RKO (cell line): ENCODE results near the gene SLC6A20.

Experiments used
- DNase-seq: peaks from one replicate; pipeline ENCODE4 v3.0.0-alpha.2; 2016; ENCODE audit warnings: low spot score

The SLC6A20 gene

GRCh38 chr3:45719655-45720487, 76.5 kb downstream of the SLC6A20 start:
- no peak for DNase-seq

GRCh38 chr3:45716790-45717336, 79.5 kb downstream of the SLC6A20 start:
- DNase-seq = peak; percentile 14

- DNase-seq = no peak
Observed at GRCh38 chr3:45715945-45716344, 80.4 kb downstream of the SLC6A20 start.

- DNase-seq = no peak
Observed at GRCh38 chr3:45712434-45713110, 83.8 kb downstream of the SLC6A20 start.

GRCh38 chr3:45711931-45712330, 84.4 kb downstream of the SLC6A20 start:
- DNase-seq = no peak

- DNase-seq = peak; percentile 79
Observed at GRCh38 chr3:45705839-45706808, 90.2 kb downstream of the SLC6A20 start.
